ENCODE measurements around the gene BRAF. TPM values are rescaled to one million over a fixed set of nuclear protein-coding genes. Genes with fewer than 3 reads are reported as not detected.
"Not testable (repeated sequence)": the region's sequence is repeated elsewhere in the genome, so short reads cannot be mapped to it uniquely, and the experiment has no call there.

The BRAF gene
- total RNA-seq, 1 donor from 2014 or later = 16.9 TPM

- no peak for ATAC-seq
Measured at GRCh38 chr7:140876519-140877248, 48.0 kb downstream of the BRAF start.

DNA sequence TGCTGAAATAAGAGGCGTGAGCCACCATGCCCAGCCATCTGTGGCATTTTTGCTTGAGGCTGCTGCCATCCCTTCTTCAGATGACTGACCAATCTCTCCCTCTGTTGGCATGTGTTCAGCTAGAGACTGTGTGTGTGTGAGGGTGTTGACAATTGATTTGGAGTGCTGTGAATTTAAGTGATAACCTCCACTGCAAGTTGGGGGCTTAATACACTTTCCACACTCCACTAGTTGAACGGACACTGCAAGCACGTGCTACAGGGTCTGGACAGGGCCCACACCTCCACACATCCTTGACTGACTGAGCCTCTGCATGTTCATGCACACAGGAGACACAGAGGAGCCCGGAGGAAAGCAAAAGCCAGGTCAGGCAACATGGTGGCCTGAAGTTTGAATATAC, 51.3 kb downstream of the BRAF start:
- no peak for ATAC-seq

DNA sequence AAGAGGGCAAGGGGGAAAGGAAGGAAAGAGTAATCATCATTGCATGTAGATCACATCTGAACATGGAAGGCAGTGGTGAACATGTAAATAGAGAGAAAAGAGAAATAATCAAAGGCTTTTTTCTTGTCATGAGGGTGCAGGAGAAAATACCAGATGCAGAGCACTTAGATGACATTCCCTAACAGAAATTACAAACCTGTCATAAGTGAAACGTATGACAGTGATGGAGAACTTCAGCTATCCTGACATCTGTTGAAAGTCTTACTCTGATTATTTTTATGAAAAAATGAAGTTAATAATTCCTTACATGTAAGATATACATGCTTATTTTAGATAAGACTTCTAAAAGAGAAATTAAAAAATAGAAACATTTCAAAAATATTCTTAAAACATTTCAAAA, 54.7 kb downstream of the BRAF start:
- no peak for ATAC-seq

DNA sequence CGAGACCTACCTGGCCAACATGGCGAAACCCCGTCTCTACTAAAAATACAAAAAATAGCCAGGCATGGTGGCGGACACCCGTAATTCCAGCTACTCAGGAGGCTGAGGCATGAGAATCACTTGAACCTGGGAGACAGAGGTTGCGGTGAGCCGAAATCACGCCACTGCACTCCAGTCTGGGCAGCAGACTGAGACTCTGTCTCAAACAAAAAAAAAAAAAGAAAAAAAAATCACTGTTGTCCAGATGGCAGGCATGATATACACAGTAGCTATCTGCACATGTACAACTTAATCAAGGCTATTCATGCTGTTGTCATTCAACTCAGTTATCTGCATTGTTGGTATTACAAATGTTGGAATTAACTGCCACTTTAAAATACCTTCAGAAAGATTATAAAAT, 55.3 kb downstream of the BRAF start:
- ATAC-seq = no peak

GRCh38 chr7:140867467-140868462, 57.0 kb downstream of the BRAF start:
- ATAC-seq = no peak

- no peak for ATAC-seq
Measured at GRCh38 chr7:140866926-140867325, 57.8 kb downstream of the BRAF start.

GRCh38 chr7:140864732-140865131, 60.0 kb downstream of the BRAF start:
- no peak for ATAC-seq

GRCh38 chr7:140863867-140864266, 60.9 kb downstream of the BRAF start:
- no peak for ATAC-seq

DNA sequence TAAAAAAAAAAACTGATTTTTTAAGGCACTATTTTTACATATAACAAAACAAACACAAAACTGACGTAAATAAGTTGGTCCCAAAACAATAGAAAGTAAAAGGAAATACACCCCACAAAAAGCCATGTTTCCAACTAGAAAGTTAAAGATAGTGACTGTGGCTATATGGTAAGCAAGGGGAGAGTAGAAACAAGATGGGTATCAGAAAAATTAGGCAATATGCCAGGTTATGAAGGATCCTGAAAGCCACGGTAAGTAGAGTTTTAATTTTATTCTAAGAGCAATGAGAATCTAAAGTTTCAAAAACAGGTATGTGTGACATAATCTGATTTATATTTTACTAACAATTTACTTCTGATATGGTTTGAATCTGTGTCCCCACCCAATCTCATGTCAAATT, 61.5 kb downstream of the BRAF start:
- ATAC-seq = no peak

- ATAC-seq = no peak
Measured at GRCh38 chr7:140857048-140857447, 67.7 kb downstream of the BRAF start.

- ATAC-seq = no peak
Measured at GRCh38 chr7:140841166-140841715, 83.5 kb downstream of the BRAF start.

GRCh38 chr7:140831724-140832123, 93.0 kb downstream of the BRAF start:
- ATAC-seq = no peak

DNA sequence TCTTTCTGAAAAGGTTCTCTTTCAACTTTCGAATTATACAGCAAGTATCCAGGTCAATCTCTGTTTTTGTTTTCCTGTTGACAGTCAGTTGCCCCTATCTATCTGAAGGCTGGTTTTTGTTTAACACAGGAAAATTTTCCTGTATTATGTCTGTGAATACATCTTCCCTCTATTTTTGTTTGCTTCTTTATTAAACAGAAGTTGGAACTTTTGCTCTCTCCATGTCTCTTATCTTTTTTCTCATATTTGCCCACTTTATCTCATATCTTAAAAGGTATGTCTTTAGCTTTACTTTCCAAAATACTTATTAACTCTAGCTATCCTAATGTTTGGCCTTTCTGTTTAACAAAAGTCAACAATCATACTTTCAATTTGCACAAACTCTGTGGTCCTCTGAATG, 95.0 kb downstream of the BRAF start:
- no peak for ATAC-seq

GRCh38 chr7:140828741-140829140, 96.0 kb downstream of the BRAF start:
- no peak for ATAC-seq

DNA sequence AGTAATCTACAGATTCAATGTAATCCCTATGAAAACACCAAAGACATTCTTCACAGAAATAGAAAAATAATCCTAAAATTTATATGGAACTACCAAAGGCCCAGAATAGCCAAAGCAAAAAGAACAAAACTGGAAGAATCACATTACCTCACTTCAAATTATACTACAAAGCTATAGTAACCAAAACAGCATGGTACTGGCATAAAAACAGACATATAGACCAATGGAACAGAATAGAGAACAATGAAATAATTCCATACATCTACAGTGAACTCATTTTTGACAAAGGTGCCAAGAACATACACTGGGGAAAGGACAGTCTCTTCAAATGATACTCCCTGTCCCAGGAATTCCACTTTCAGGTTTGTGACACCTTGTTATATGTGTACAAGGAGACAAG, 107.3 kb downstream of the BRAF start:
- not testable (repeated sequence) for ATAC-seq

GRCh38 chr7:140810830-140811556, 113.7 kb downstream of the BRAF start:
- peak; percentile 61 for ATAC-seq

- ATAC-seq = no peak
Measured at GRCh38 chr7:140810385-140810784, 114.3 kb downstream of the BRAF start.

DNA sequence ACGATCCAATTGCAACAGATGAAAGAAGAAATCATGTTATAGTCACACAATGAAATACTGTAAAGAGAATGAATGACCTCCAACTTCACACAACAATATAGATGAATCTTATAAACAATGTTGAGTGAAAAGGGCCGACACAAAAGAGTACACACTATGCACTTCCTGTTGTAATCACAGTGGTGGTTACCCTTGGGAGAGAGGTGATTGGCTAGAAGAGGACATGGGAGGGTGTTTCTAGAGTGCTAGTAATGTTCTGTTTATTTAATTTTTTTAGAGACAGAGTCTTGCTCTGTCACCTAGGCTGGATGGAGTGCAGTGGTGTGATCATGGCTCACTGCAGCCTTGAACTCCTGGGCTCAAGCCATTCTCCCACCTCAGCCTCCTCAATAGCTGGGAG, 145.8 kb downstream of the BRAF start:
- no peak for ATAC-seq

- ATAC-seq = no peak
Measured at GRCh38 chr7:140778568-140778967, 146.2 kb downstream of the BRAF start.

GRCh38 chr7:140774371-140774770, 150.4 kb downstream of the BRAF start:
- ATAC-seq = no peak

DNA sequence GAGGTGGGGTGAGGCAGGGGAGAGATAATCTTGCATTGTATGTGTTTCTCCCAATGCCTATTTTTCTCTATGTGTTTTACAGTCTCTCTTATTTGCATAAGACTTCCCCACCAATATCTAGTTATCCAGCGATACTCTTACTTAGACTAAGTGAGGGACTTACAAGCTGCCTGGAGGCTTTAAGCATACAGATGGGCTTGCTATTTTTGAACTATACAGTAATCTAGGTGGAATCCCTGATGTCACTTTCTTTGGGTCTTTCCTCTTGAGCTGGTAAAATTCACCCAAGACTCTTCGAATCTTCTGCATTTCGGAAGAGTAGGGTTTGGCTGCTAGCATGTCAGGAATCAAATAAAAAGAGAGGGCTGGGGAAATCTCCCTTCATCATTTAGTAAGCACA, 151.6 kb downstream of the BRAF start:
- no peak for ATAC-seq

DNA sequence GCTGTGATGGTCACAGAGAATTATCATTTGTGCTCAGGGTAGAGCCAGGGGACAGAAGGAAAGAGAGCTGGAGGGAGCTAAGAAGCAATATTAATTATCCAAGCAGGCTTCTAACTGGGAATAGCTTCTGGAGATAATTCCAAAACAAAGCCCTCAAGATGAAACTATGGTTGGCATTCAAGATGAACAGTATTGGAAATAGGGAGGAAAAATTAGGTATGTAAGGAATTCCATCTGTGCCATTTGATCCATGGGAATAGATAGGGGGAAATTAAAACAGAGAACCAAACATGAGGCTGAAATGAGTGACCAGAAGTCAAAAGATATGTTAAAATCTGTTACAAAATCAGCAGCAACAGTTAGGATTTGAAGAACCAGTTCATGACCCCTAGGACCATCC, 152.9 kb downstream of the BRAF start:
- ATAC-seq = no peak

DNA sequence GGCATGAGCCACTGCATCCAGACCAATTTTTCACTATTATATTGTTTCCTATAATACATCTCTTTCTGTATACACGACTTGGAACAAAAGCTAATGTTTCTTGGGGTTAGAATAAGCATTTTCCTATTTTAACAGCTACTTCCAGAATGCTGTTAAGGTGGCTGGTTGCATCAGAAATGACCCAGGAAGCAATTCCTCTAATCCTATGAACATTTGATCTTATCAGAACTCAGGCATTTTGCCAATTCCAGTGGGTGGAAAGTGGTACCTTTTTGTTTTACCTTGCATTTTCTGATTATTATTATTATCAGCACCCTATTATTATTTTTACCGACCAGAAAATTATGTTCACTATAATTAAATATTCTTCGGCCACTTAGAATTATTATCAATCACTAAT, 154.9 kb downstream of the BRAF start:
- no peak for ATAC-seq

All from esophagus mucosa (tissue), 1 donor.